Neural cell (in vitro differentiated cells): ENCODE measurements around the gene PTPN13. TPM values are rescaled to one million over a fixed set of nuclear protein-coding genes. Genes with fewer than 3 reads are reported as not detected.

Experiments
- H2AFZ ChIP-seq: fragments of 200-600, 300-800 bp; sonication (generic), shearing (Covaris generic); 2 replicates; pipeline ENCODE4 v1.6.0; 2014; ENCODE audit warnings: low read depth, mild to moderate bottlenecking, antibody characterized with exemption, low read length, moderate library complexity
- H3F3A ChIP-seq: fragments of 200-600 bp; shearing (Covaris generic); 2 replicates; pipeline ENCODE4 v1.6.1; 2016; ENCODE audit warnings: mild to moderate bottlenecking, moderate library complexity, mixed read lengths, antibody characterized with exemption, low read length; ENCODE audit not compliant: insufficient read depth, poor library complexity, severe bottlenecking
- H3K27ac ChIP-seq: fragments of 200-600, 300-800 bp; sonication (generic), shearing (Covaris generic); 2 replicates; pipeline ENCODE4 v1.5.1; 2014; ENCODE audit warnings: mild to moderate bottlenecking, low read length, moderate library complexity
- H3K27me3 ChIP-seq: fragments of 300-800, 200-600 bp; sonication (generic), shearing (Covaris generic); 2 replicates; pipeline ENCODE4 v1.6.0; 2014; ENCODE audit warnings: mild to moderate bottlenecking, low read depth, low read length, moderate library complexity; ENCODE audit not compliant: insufficient read depth
- H3K36me3 ChIP-seq: fragments of 300-800, 200-600 bp; sonication (generic), shearing (Covaris generic); 2 replicates; pipeline ENCODE4 v1.5.1; 2014; ENCODE audit warnings: mild to moderate bottlenecking, antibody characterized with exemption, low read length, moderate library complexity; ENCODE audit not compliant: insufficient read depth
- H3K4me2 ChIP-seq: fragments of 300-800, 200-600 bp; sonication (generic), shearing (Covaris generic); 2 replicates; pipeline ENCODE4 v1.6.0; 2014; ENCODE audit warnings: mild to moderate bottlenecking, low read length
- H3K4me3 ChIP-seq: fragments of 300-800, 200-600 bp; sonication (generic), shearing (Covaris generic); 2 replicates; pipeline ENCODE4 v1.5.1; 2014; ENCODE audit warnings: mild to moderate bottlenecking, low read length, moderate library complexity
- H3K79me2 ChIP-seq: fragments of 200-600 bp; shearing (Covaris generic); replicated peaks from 2 replicates; pipeline ENCODE4 v1.6.0; 2014; ENCODE audit warnings: mild to moderate bottlenecking, low read length, moderate library complexity; ENCODE audit not compliant: insufficient read depth
- H3K9ac ChIP-seq: fragments of 300-800, 200-600 bp; sonication (generic), shearing (Covaris generic); 2 replicates; pipeline ENCODE4 v1.6.1; 2016; ENCODE audit warnings: mild to moderate bottlenecking, low read length, mixed read lengths
- H3K9me2 ChIP-seq: fragments of 200-600 bp; shearing (Covaris generic); 2 replicates; pipeline ENCODE4 v1.6.1; 2016; ENCODE audit warnings: mild to moderate bottlenecking, low read length, mixed read lengths; ENCODE audit not compliant: insufficient read depth
- H3K9me3 ChIP-seq: fragments of 200-600, 300-800 bp; sonication (generic), shearing (Covaris generic); 2 replicates; pipeline ENCODE4 v1.6.1; 2016; ENCODE audit warnings: mild to moderate bottlenecking, mixed run types, low read length, moderate library complexity, mixed read lengths
- H4K20me1 ChIP-seq: fragments of 200-600 bp; shearing (Covaris generic); 2 replicates; pipeline ENCODE4 v1.6.1; 2016; ENCODE audit warnings: mild to moderate bottlenecking, mixed run types; ENCODE audit not compliant: insufficient read depth
- EP300 ChIP-seq: fragments of 450-650 bp; conservative IDR thresholded peaks from 2 replicates; pipeline ENCODE4 v1.6.1; 2014; ENCODE audit warnings: antibody characterized with exemption, mild to moderate bottlenecking, moderate library complexity; ENCODE audit not compliant: poor library complexity, severe bottlenecking
- EZH2 ChIP-seq: fragments of 200-600, 300-800 bp; shearing (Covaris generic), sonication (generic); IDR thresholded peaks from 2 replicates; pipeline ENCODE4 v1.6.1; 2014; ENCODE audit warnings: antibody characterized with exemption, low read length, borderline replicate concordance, mild to moderate bottlenecking; ENCODE audit not compliant: insufficient read depth, poor library complexity, severe bottlenecking
- MXI1 ChIP-seq: fragments of 450-650 bp; conservative IDR thresholded peaks from 2 replicates; pipeline ENCODE4 v1.6.1; 2014; ENCODE audit warnings: antibody characterized with exemption, mild to moderate bottlenecking; ENCODE audit not compliant: poor library complexity, severe bottlenecking
- POLR2AphosphoS5 ChIP-seq: IDR thresholded peaks from 2 replicates; pipeline ENCODE4 v1.6.1; 2012
- RAD21 ChIP-seq: fragments of 450-650 bp; conservative IDR thresholded peaks from 2 replicates; pipeline ENCODE4 v1.6.1; 2014; ENCODE audit warnings: antibody characterized with exemption, mild to moderate bottlenecking, moderate library complexity
- SMC3 ChIP-seq: fragments of 450-650 bp; conservative IDR thresholded peaks from 2 replicates; pipeline ENCODE4 v1.6.1; 2014; ENCODE audit warnings: antibody characterized with exemption, mild to moderate bottlenecking, moderate library complexity; ENCODE audit not compliant: poor library complexity
- TAF1 ChIP-seq: IDR thresholded peaks from 2 replicates; pipeline ENCODE4 v1.6.1; 2012; ENCODE audit warnings: low read depth
- polyA plus RNA-seq: library from polyadenylated mRNA; depleted of rRNA; stranded (reverse); fragments of >200 nt; gene quantifications from 2 replicates; pipeline ENCODE4 v1.2.3, GENCODE V29; 2014
- TF ChIP-seq, protein P1 (sequence below): IDR thresholded peaks from 2 replicates; pipeline ENCODE4 v1.6.1; 2012; ENCODE audit warnings: borderline replicate concordance
- TF ChIP-seq, protein P2 (sequence below): fragments of 450-650 bp; IDR thresholded peaks from 2 replicates; pipeline ENCODE4 v1.5.1; 2014; ENCODE audit warnings: antibody characterized with exemption, mild to moderate bottlenecking, moderate library complexity; ENCODE audit not compliant: poor library complexity, severe bottlenecking

PTPN13 gene
- polyA plus RNA-seq, 1 donor from 2014 or later: 4.7 TPM

DNA sequence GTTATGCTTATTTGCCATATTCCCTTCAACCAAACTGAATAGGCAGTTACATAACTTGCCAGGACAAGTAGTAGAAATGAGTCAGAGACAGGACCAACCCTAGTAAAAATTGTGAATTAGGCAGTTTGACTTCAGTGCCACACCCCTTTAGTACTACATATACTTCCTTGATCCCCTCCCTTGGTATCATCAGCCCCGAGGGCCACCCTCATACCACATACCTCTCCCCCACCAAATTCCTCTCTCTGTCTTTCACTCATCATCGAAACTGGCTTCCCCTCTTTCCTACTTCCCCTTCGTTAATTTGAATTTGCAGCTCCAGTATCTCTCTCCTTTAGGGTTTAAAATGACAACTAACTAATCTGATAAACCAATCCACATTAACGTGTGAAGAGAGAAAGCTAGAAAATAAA lies 7.9 kb upstream of the PTPN13 start:
- H3K79me2 ChIP-seq: peaks cover 12% of the 10 kb centered on the region
- no peak overlapping the region for H3K27ac ChIP-seq
- H3K36me3 ChIP-seq: no peaks in the 10 kb centered on the region
- no peaks in the 10 kb centered on the region for H3K27me3 ChIP-seq
- H3F3A ChIP-seq: no peaks in the 10 kb centered on the region
- H3K4me3 ChIP-seq: no peak overlapping the region
- H2AFZ ChIP-seq: no peak overlapping the region
- no peaks in the 10 kb centered on the region for H3K9me2 ChIP-seq
- H4K20me1 ChIP-seq: no peaks in the 10 kb centered on the region
- H3K9me3 ChIP-seq: no peaks in the 10 kb centered on the region
- TF ChIP-seq MXI1 (no peak), POLR2AphosphoS5 (no peak), EZH2 (no peak), EP300 (no peak), RAD21 (no peak), SMC3 (no peak), TAF1 (no peak)
- TF ChIP-seq, protein P1, sequence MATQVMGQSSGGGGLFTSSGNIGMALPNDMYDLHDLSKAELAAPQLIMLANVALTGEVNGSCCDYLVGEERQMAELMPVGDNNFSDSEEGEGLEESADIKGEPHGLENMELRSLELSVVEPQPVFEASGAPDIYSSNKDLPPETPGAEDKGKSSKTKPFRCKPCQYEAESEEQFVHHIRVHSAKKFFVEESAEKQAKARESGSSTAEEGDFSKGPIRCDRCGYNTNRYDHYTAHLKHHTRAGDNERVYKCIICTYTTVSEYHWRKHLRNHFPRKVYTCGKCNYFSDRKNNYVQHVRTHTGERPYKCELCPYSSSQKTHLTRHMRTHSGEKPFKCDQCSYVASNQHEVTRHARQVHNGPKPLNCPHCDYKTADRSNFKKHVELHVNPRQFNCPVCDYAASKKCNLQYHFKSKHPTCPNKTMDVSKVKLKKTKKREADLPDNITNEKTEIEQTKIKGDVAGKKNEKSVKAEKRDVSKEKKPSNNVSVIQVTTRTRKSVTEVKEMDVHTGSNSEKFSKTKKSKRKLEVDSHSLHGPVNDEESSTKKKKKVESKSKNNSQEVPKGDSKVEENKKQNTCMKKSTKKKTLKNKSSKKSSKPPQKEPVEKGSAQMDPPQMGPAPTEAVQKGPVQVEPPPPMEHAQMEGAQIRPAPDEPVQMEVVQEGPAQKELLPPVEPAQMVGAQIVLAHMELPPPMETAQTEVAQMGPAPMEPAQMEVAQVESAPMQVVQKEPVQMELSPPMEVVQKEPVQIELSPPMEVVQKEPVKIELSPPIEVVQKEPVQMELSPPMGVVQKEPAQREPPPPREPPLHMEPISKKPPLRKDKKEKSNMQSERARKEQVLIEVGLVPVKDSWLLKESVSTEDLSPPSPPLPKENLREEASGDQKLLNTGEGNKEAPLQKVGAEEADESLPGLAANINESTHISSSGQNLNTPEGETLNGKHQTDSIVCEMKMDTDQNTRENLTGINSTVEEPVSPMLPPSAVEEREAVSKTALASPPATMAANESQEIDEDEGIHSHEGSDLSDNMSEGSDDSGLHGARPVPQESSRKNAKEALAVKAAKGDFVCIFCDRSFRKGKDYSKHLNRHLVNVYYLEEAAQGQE: no peak
- TF ChIP-seq, protein P2, sequence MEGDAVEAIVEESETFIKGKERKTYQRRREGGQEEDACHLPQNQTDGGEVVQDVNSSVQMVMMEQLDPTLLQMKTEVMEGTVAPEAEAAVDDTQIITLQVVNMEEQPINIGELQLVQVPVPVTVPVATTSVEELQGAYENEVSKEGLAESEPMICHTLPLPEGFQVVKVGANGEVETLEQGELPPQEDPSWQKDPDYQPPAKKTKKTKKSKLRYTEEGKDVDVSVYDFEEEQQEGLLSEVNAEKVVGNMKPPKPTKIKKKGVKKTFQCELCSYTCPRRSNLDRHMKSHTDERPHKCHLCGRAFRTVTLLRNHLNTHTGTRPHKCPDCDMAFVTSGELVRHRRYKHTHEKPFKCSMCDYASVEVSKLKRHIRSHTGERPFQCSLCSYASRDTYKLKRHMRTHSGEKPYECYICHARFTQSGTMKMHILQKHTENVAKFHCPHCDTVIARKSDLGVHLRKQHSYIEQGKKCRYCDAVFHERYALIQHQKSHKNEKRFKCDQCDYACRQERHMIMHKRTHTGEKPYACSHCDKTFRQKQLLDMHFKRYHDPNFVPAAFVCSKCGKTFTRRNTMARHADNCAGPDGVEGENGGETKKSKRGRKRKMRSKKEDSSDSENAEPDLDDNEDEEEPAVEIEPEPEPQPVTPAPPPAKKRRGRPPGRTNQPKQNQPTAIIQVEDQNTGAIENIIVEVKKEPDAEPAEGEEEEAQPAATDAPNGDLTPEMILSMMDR: no peak
- no peak overlapping the region for H3K4me2 ChIP-seq
- H3K9ac ChIP-seq: no peak overlapping the region

DNA sequence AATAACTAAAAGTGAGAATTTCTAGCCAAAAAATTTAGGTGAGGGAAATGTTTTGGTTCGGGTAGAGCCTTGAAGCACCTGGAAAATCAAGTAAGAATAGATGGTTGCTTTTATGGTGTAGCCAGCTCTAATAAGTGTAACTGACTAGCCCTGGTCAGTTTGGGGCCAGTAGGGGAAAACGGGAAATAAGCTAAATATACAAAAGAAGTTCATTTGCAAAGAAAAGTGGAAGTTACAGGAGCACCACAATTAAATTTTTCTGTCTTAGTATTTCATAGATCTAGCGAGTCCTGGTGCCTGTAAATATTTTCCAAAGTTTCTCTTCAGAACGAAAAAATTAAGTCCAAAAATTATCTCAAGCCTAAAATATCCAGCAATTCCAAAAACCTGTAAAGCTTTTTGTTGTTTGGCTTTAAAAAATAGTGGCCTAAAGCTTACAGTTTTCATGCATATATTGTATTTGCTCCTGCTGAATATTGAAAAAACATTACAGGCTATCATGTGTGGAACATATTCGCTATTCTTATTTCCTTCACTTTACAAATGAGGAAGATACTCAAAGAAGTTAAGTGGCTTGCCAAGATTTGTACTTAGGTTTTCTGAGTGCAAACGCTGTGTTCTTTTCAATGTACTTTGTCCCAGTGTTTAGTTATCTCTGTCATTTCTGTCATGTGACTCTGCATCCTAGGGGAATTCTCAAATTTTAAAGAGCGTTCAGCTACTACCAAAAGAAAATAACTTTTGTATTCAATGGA lies 7.3 kb upstream of the PTPN13 start:
- no peak overlapping the region for H3K9ac ChIP-seq
- H2AFZ ChIP-seq: no peak overlapping the region
- peaks cover 16% of the 10 kb centered on the region for H3K79me2 ChIP-seq
- no peak overlapping the region for H3K27ac ChIP-seq
- no peaks in the 10 kb centered on the region for H3F3A ChIP-seq
- H3K27me3 ChIP-seq: no peaks in the 10 kb centered on the region
- no peaks in the 10 kb centered on the region for H4K20me1 ChIP-seq
- no peak for TF ChIP-seq POLR2AphosphoS5
- no peak for TF ChIP-seq EP300
- TF ChIP-seq RAD21: no peak
- no peak for TF ChIP-seq SMC3
- H3K9me2 ChIP-seq: no peaks in the 10 kb centered on the region
- H3K9me3 ChIP-seq: no peaks in the 10 kb centered on the region
- no peak overlapping the region for H3K4me3 ChIP-seq
- H3K36me3 ChIP-seq: no peaks in the 10 kb centered on the region
- H3K4me2 ChIP-seq: no peak overlapping the region
